Smooth muscle cell (in vitro differentiated cells): Measurements from ENCODE around the gene DTX4. TPM values are rescaled to one million over a fixed set of nuclear protein-coding genes. Genes with fewer than 3 reads are reported as not detected.

Source experiments
- DNase-seq: peaks from one replicate; lab custom pipeline; 2025; ENCODE audit not compliant: unreplicated experiment; lab: John Stamatoyannopoulos, UW
- H2AFZ ChIP-seq: fragments of 200-600 bp; sonication (generic); 2 replicates; pipeline ENCODE4 v1.6.0; 2016; ENCODE audit warnings: antibody characterized with exemption, low read depth, mild to moderate bottlenecking
- H3F3A ChIP-seq: fragments of 200-600 bp; sonication (generic); 2 replicates; pipeline ENCODE4 v1.6.0; 2017; ENCODE audit warnings: antibody characterized with exemption, low read depth
- H3K27ac ChIP-seq: fragments of 200-600 bp; sonication (generic); 2 replicates; pipeline ENCODE4 v1.5.1; 2016; ENCODE audit warnings: low read depth, mild to moderate bottlenecking
- H3K27me3 ChIP-seq: fragments of 200-600 bp; sonication (generic); 2 replicates; pipeline ENCODE4 v1.6.1; 2016; ENCODE audit warnings: low read depth, mild to moderate bottlenecking
- H3K36me3 ChIP-seq: fragments of 200-600 bp; sonication (generic); 2 replicates; pipeline ENCODE4 v1.5.1; 2016; ENCODE audit warnings: low read depth
- H3K4me1 ChIP-seq: fragments of 200-600 bp; sonication (generic); 2 replicates; pipeline ENCODE4 v1.5.1; 2016; ENCODE audit warnings: low read depth
- H3K4me2 ChIP-seq: fragments of 200-600 bp; sonication (generic); 2 replicates; pipeline ENCODE4 v1.6.0; 2016; ENCODE audit warnings: mild to moderate bottlenecking
- H3K4me3 ChIP-seq: fragments of 200-600 bp; sonication (generic); 2 replicates; pipeline ENCODE4 v1.5.1; 2016; ENCODE audit warnings: mild to moderate bottlenecking
- H3K79me2 ChIP-seq: fragments of 200-600 bp; sonication (generic); 2 replicates; pipeline ENCODE4 v1.6.0; 2016; ENCODE audit warnings: low read depth, mild to moderate bottlenecking
- H3K9ac ChIP-seq: fragments of 200-600 bp; sonication (generic); 2 replicates; pipeline ENCODE4 v1.6.0; 2016; ENCODE audit warnings: low read depth
- H3K9me3 ChIP-seq: fragments of 200-600 bp; sonication (generic); replicated peaks from 2 replicates; pipeline ENCODE4 v1.5.1; 2016; ENCODE audit warnings: low read depth
- H4K20me1 ChIP-seq: fragments of 200-600 bp; sonication (generic); 2 replicates; pipeline ENCODE4 v1.6.0; 2016; ENCODE audit warnings: low read depth
- WGBS: methylation state at CpG from one replicate; pipeline ENCODE4 v1.1.7; 2016; ENCODE audit warnings: low lambda C conversion rate; 5-methylcytosine and 5-hydroxymethylcytosine counted together
- polyA plus RNA-seq: library from polyadenylated mRNA; unstranded; fragments of >200 nt; fragmentation: Nextera tagmentation; extraction: Ambion mirVana; gene quantifications from 2 replicates; pipeline ENCODE4 v1.2.1, GENCODE V29; 2016
- total RNA-seq: library from RNA; depleted of rRNA; stranded (reverse); fragments of >200 nt; gene quantifications from 2 replicates; pipeline ENCODE4 v1.2.3, GENCODE V29; 2014
- TF ChIP-seq, protein P1 (sequence below): fragments of 200-600 bp; sonication (generic); IDR thresholded peaks from 2 replicates; pipeline ENCODE4 v1.5.1; 2017; ENCODE audit warnings: borderline replicate concordance, mild to moderate bottlenecking, antibody characterized with exemption; ENCODE audit not compliant: insufficient read depth, poor library complexity, severe bottlenecking

DTX4 gene
- total and polyA plus RNA-seq, 2 experiments from 2014 or later, result 10.2 to 13.0 TPM

GRCh38 chr11:59179121-59179520, 7.2 kb downstream of the DTX4 start:
- H3K4me3 ChIP-seq, result no peak overlapping the region
- TF ChIP-seq, protein P1, sequence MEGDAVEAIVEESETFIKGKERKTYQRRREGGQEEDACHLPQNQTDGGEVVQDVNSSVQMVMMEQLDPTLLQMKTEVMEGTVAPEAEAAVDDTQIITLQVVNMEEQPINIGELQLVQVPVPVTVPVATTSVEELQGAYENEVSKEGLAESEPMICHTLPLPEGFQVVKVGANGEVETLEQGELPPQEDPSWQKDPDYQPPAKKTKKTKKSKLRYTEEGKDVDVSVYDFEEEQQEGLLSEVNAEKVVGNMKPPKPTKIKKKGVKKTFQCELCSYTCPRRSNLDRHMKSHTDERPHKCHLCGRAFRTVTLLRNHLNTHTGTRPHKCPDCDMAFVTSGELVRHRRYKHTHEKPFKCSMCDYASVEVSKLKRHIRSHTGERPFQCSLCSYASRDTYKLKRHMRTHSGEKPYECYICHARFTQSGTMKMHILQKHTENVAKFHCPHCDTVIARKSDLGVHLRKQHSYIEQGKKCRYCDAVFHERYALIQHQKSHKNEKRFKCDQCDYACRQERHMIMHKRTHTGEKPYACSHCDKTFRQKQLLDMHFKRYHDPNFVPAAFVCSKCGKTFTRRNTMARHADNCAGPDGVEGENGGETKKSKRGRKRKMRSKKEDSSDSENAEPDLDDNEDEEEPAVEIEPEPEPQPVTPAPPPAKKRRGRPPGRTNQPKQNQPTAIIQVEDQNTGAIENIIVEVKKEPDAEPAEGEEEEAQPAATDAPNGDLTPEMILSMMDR, result no peak
- peaks cover 55% of the 10 kb centered on the region for H4K20me1 ChIP-seq
- H2AFZ ChIP-seq, result no peak overlapping the region
- no peak overlapping the region for H3K9ac ChIP-seq
- H3K9me3 ChIP-seq, result no peaks in the 10 kb centered on the region
- 75% methylated on average over 2 of the region's 2 CpGs for whole genome bisulfite sequencing
- H3K27ac ChIP-seq, result no peak overlapping the region
- no peak for DNase-seq
- H3F3A ChIP-seq, result peaks cover 5% of the 10 kb centered on the region
- H3K27me3 ChIP-seq, result no peaks in the 10 kb centered on the region
- H3K36me3 ChIP-seq, result no peaks in the 10 kb centered on the region
- H3K4me1 ChIP-seq, result peaks cover 34% of the 10 kb centered on the region
- peaks cover 39% of the 10 kb centered on the region for H3K79me2 ChIP-seq
- H3K4me2 ChIP-seq, result no peak overlapping the region

DNA sequence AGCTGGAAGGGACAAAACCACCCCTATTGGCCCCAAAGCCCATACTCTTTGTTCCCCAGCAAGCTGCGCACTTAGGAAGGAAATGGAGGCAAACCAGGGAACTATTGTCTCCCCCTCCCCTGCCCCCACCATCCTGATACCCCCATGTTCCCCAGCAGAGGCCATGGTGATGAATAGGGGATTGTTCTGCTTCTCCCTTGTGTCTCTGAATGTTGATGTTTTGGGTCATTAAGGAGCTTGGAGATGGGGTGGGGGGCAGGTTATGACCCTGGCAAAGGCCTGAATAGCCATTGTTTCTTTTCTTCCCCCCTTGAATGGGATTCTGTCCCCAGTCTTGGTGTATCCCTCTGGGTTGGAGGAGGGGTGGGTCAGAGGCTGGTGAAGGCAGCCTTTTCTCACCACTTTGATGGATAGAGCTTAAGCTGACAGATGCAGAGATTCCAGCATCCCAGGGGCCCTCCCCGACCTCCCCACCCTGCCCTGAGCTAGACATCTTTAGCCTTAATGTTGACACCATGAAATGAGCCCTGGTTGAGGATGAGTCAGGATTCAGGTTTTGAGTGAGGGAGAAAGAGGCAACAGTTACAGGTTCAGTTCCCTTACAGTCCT, 8.3 kb downstream of the DTX4 start:
- H3K9me3 ChIP-seq, result no peaks in the 10 kb centered on the region
- H3K27ac ChIP-seq, result no peak overlapping the region
- H3K36me3 ChIP-seq, result no peaks in the 10 kb centered on the region
- H3K79me2 ChIP-seq, result peaks cover 39% of the 10 kb centered on the region
- H3F3A ChIP-seq, result peaks cover 5% of the 10 kb centered on the region
- TF ChIP-seq, protein P1, result no peak
- H3K27me3 ChIP-seq, result no peaks in the 10 kb centered on the region
- 76% methylated on average over 2 of the region's 2 CpGs for WGBS
- no peak overlapping the region for H2AFZ ChIP-seq
- no peak overlapping the region for H3K4me2 ChIP-seq
- DNase-seq, result no peak
- H3K4me1 ChIP-seq, result peaks cover 23% of the 10 kb centered on the region
- H4K20me1 ChIP-seq, result peaks cover 63% of the 10 kb centered on the region
- H3K4me3 ChIP-seq, result no peak overlapping the region
- H3K9ac ChIP-seq, result no peak overlapping the region

DNA sequence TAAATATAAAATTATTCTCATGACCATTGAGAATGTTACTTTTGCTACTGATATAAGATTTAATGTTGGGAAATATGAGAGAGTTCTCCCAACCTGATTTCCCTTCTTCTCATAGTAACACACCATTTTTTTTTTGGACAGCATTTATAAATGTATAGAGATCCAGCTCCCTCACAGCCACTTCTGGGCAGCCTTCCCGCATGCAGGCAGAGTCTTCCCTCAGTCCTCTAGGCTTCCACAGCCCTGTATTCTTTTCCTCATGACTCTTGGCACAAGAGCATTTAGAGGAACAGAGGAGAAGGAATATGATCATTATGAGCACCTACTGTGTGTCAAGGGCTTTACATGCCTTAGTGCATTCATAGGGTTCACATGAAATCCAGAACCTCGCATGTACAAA, 9.0 kb downstream of the DTX4 start:
- WGBS, result 96% methylated on average over 2 of the region's 2 CpGs

More for the DNA sequence above, 9.0 kb downstream of the DTX4 start:
- Histone ChIP-seq H3K9me3 (no peaks in the 10 kb centered on the region), H3K9ac (no peak overlapping the region), H3K4me2 (no peak overlapping the region), H2AFZ (no peak overlapping the region), H3K27ac (no peak overlapping the region), H3F3A (no peaks in the 10 kb centered on the region), H4K20me1 (peaks cover 66% of the 10 kb centered on the region), H3K27me3 (no peaks in the 10 kb centered on the region), H3K79me2 (peaks cover 39% of the 10 kb centered on the region), H3K4me3 (no peak overlapping the region), H3K4me1 (peaks cover 20% of the 10 kb centered on the region), H3K36me3 (no peaks in the 10 kb centered on the region)
- TF ChIP-seq, protein P1, result no peak
- no peak for DNase-seq
